HFF-Myc (cell line): Measurements from ENCODE around the gene BORCS6.

ENCODE experiments used
- DNase-seq: peaks from one replicate; pipeline ENCODE4 v3.0.0-alpha.2; 2011; ENCODE audit warnings: low read depth; ENCODE audit errors: extremely low read depth
- H3K4me3 ChIP-seq: replicated peaks from 2 replicates; pipeline ENCODE4 v1.5.1; 2011; ENCODE audit warnings: low read depth, mild to moderate bottlenecking, control low read depth, low read length
- TF ChIP-seq, protein P1 (sequence below): IDR thresholded peaks from 2 replicates; pipeline ENCODE4 v1.5.1; 2012; ENCODE audit warnings: mild to moderate bottlenecking, low read depth, low read length, control low read depth; ENCODE audit errors: missing control alignments

Gene BORCS6

GRCh38 chr17:8209907-8210760 is 20.2 kb upstream of the BORCS6 start, which contains the start of gene AURKB:
Gene AURKB, minus strand, starts transcription at chr17:8210575. Its CDS starts 351 bp downstream, at chr17:8210224.
- peak within 1 kb of the TSS; percentile 90 for H3K4me3 ChIP-seq
- DNase-seq, result peak; percentile 94
- TF ChIP-seq, protein P1, sequence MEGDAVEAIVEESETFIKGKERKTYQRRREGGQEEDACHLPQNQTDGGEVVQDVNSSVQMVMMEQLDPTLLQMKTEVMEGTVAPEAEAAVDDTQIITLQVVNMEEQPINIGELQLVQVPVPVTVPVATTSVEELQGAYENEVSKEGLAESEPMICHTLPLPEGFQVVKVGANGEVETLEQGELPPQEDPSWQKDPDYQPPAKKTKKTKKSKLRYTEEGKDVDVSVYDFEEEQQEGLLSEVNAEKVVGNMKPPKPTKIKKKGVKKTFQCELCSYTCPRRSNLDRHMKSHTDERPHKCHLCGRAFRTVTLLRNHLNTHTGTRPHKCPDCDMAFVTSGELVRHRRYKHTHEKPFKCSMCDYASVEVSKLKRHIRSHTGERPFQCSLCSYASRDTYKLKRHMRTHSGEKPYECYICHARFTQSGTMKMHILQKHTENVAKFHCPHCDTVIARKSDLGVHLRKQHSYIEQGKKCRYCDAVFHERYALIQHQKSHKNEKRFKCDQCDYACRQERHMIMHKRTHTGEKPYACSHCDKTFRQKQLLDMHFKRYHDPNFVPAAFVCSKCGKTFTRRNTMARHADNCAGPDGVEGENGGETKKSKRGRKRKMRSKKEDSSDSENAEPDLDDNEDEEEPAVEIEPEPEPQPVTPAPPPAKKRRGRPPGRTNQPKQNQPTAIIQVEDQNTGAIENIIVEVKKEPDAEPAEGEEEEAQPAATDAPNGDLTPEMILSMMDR, result no peak

DNA sequence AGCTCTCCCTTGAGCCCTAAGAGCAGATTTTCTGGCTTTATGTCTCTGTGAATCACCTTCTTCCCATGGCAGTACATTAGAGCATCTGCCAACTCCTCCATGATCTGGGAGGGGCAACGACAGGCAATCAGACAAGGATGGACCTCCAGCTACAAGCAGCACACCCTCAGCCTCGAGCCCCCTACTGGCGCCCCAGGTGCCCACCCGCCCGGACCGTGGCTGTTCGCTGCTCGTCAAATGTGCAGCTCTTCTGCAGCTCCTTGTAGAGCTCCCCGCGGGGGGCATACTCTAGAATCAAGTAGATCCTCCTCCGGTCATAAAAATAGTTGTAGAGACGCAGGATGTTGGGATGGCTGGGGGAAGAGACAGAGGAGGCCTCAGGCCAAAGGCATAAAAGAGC is 16.6 kb upstream of the BORCS6 start:
- TF ChIP-seq, protein P1, result no peak
- DNase-seq, result no peak
- no peak overlapping the region for H3K4me3 ChIP-seq

GRCh38 chr17:8204761-8205555 is 15.0 kb upstream of the BORCS6 start:
- H3K4me3 ChIP-seq, result no peak overlapping the region
- TF ChIP-seq, protein P1, result no peak
- no peak for DNase-seq

DNA sequence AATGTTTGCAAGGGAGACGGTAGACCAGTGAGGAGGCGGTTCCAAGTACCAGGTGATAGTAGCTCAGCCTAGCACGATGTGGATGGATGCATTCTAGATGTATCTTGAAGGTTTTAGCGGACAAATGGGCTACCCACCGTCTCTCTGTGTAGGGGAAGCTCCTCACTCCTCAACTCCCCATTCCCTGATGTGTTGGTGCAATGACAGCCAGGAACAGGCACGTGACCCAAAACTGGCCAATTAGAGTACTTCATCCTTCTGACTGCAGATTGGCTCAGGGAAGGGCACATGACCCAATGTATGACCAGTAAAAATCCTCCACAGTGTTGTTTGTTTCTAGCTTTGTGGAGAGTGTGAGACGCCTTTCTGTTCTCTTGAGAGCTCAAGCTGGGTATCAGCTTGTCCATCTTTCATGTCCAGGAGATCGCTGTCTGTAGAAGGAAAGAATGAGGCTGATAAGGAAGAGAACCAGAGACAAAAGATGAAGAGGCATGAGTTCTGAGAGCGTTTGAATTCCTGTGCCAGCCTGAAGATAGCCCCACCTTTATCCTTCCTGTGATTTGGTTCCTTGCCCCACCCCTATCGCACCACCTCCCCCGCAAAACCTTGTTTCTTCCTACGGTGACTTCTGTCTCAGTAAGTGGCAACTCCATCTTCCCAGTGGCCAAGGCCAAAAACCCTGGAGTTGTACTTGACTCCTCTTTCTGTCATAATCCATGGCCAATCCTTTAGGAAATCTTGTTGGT is 2.3 kb upstream of the BORCS6 start:
- TF ChIP-seq, protein P1, result no peak
- H3K4me3 ChIP-seq, result peak overlapping the region; percentile 15
- DNase-seq, result peak; percentile 86

- TF ChIP-seq, protein P1, result no peak
- DNase-seq, result no peak
- H3K4me3 ChIP-seq, result peak overlapping the region; percentile 69
These were observed 526 bp upstream of the BORCS6 start for GRCh38 chr17:8190506-8190905.

DNA sequence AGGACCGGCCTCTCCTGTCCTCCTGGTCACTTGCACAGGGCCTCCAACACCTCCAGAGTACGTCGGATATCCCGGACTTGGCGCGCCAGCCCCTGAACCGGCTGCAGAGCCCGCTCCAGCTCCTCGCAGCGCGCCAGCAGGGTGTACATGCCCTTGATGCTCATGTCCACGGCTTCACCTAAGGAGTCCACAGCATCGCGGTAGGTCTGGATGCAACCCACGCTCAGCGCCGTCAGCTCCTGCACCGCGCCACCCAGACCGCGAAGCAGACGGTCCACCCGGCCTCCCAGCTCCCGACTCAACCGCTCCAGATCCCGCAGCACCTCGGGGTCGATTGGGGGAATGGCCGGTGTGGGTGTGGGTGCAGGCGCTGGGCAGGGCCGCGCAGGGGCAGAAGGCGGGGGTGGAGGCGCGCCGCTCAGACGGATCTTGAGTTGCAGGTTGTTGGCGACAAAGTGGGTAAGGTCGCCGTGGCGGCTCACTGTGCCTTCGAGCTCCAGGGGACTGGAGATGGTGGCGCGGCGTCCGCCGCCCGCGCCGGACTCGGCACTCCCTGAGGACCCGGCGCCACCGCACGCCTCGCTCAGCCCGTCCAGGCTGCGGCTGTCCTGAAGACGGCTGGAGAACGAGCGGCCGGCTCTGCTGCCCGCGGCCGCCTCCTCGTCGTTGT is 804 bp downstream of the BORCS6 start:
- TF ChIP-seq, protein P1, result no peak
- H3K4me3 ChIP-seq, result peak overlapping the region; percentile 69
- no peak for DNase-seq
